Ishikawa (cell line): ENCODE data around the gene MDFIC.

ENCODE experiments used
- CREB1 ChIP-seq: IDR thresholded peaks from 2 replicates; pipeline ENCODE4 v1.6.1; 2012; ENCODE audit warnings: low read depth
- EGR1 ChIP-seq: IDR thresholded peaks from 2 replicates; pipeline ENCODE4 v1.6.1; 2012
- EP300 ChIP-seq: IDR thresholded peaks from 2 replicates; pipeline ENCODE4 v1.6.1; 2012; ENCODE audit warnings: borderline replicate concordance
- FOXM1 ChIP-seq: IDR thresholded peaks from 2 replicates; pipeline ENCODE4 v1.6.1; 2012; ENCODE audit warnings: low read depth, borderline replicate concordance
- MAX ChIP-seq: IDR thresholded peaks from 2 replicates; pipeline ENCODE4 v1.6.1; 2012
- RAD21 ChIP-seq: IDR thresholded peaks from 2 replicates; pipeline ENCODE4 v1.6.1; 2012; ENCODE audit warnings: low read depth
- REST ChIP-seq: IDR thresholded peaks from 2 replicates; pipeline ENCODE4 v1.6.1; 2012; ENCODE audit warnings: low read depth, mild to moderate bottlenecking
- TCF12 ChIP-seq: IDR thresholded peaks from 2 replicates; pipeline ENCODE4 v1.6.1; 2012; ENCODE audit warnings: low read depth
- YY1 ChIP-seq: IDR thresholded peaks from 2 replicates; pipeline ENCODE4 v1.6.1; 2012; ENCODE audit warnings: low read depth
- ZBTB7A ChIP-seq: IDR thresholded peaks from 2 replicates; pipeline ENCODE4 v1.6.1; 2012; ENCODE audit warnings: low read depth

GRCh38 chr7:114979803-114980507 is 58.1 kb downstream of the MDFIC start:
- TF ChIP-seq RAD21 (no peak), FOXM1 (no peak), ZBTB7A (no peak), EP300 (no peak), YY1 (no peak), MAX (no peak), CREB1 (no peak), TCF12 (no peak), REST (no peak), EGR1 (no peak)
